Osteocyte (in vitro differentiated cells): ENCODE results near the gene RAB43. TPM values are rescaled to one million over a fixed set of nuclear protein-coding genes. Genes with fewer than 3 reads are reported as not detected.
"Not testable (repeated sequence)": the region's sequence is repeated elsewhere in the genome, so short reads cannot be mapped to it uniquely, and the experiment has no call there.

Source experiments
- DNase-seq: peaks from one replicate; pipeline ENCODE4 v3.0.0; 2021; ENCODE audit warnings: mixed read lengths; ENCODE audit not compliant: unreplicated experiment; ENCODE audit errors: extremely low spot score
- H3K27ac Mint-ChIP-seq: one replicate; pipeline ENCODE4 v1.8.0; 2021; ENCODE audit warnings: mild to moderate bottlenecking, mixed read lengths; ENCODE audit not compliant: unreplicated experiment
- H3K27me3 Mint-ChIP-seq: one replicate; pipeline ENCODE4 v1.8.0; 2021; ENCODE audit warnings: mixed read lengths; ENCODE audit not compliant: unreplicated experiment
- H3K36me3 Mint-ChIP-seq: one replicate; pipeline ENCODE4 v1.8.0; 2021; ENCODE audit warnings: mixed read lengths; ENCODE audit not compliant: unreplicated experiment
- H3K4me1 Mint-ChIP-seq: one replicate; pipeline ENCODE4 v1.8.0; 2021; ENCODE audit warnings: mixed read lengths; ENCODE audit not compliant: unreplicated experiment
- H3K4me3 Mint-ChIP-seq: one replicate; pipeline ENCODE4 v1.8.0; 2021; ENCODE audit warnings: mild to moderate bottlenecking, moderate library complexity, mixed read lengths; ENCODE audit not compliant: unreplicated experiment
- H3K9me3 Mint-ChIP-seq: one replicate; pipeline ENCODE4 v1.8.0; 2021; ENCODE audit warnings: mixed read lengths; ENCODE audit not compliant: unreplicated experiment
- total RNA-seq: library from RNA; stranded (reverse); gene quantifications from 2 replicates; pipeline ENCODE4 v1.2.1, GENCODE V29; 2021
- TF ChIP-seq, protein P1 (sequence below): fragments of 200-600 bp; sonication (generic); IDR thresholded peaks from 2 replicates; pipeline ENCODE4 v1.5.0; 2021; ENCODE audit warnings: antibody characterized with exemption, mild to moderate bottlenecking, moderate library complexity

Gene RAB43
- total RNA-seq, 1 donor from 2014 or later: 23.2 TPM

DNA sequence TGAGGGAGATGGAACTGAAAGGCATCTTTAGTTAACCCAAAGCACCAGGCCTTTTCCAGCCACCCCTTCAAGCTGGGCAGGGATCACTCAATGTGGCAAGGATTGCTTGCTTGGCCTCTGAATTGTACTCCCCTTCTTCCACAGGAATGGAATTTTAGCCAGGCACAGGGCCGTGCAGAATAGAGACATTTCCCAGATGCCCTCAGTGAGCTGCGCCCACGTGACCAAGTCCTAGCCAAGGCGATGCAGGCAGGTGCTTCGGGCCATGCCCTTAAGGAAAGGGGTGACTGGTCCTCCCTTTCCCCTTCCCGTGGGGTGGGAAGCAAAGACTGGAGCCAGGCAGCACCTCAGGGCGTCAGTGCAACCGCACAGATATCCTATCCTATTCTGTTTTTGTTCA is 43.1 kb downstream of the RAB43 start:
- no peak for DNase-seq
- Mint-ChIP-seq H3K27ac (no peak overlapping the region), H3K4me3 (no peak overlapping the region), H3K4me1 (peaks cover 2% of the 10 kb centered on the region), H3K9me3 (no peaks in the 10 kb centered on the region), H3K27me3 (no peaks in the 10 kb centered on the region), H3K36me3 (no peaks in the 10 kb centered on the region)
- TF ChIP-seq, protein P1, sequence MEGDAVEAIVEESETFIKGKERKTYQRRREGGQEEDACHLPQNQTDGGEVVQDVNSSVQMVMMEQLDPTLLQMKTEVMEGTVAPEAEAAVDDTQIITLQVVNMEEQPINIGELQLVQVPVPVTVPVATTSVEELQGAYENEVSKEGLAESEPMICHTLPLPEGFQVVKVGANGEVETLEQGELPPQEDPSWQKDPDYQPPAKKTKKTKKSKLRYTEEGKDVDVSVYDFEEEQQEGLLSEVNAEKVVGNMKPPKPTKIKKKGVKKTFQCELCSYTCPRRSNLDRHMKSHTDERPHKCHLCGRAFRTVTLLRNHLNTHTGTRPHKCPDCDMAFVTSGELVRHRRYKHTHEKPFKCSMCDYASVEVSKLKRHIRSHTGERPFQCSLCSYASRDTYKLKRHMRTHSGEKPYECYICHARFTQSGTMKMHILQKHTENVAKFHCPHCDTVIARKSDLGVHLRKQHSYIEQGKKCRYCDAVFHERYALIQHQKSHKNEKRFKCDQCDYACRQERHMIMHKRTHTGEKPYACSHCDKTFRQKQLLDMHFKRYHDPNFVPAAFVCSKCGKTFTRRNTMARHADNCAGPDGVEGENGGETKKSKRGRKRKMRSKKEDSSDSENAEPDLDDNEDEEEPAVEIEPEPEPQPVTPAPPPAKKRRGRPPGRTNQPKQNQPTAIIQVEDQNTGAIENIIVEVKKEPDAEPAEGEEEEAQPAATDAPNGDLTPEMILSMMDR: no peak

DNA sequence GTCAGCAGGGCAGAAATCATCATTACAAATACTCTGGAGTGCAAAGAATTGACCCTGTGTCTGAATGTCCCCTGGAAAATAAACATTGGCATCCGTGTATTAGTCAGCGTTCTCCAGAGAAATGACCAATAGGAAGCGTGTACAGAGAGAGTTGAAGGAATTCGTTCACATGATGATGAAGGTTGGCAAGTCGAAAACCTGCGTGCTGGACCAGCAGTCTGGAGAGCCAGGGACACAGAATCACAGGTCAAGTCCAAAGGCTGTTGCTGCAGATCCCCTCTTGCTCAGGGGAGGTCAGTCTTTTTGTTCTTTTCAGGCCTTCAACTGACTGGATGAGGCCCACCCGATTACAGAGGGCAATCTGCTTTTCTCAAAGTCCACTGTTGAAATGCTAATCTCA is 44.4 kb downstream of the RAB43 start:
- no peak for DNase-seq
- H3K27ac Mint-ChIP-seq: no peak overlapping the region
- no peak overlapping the region for H3K4me3 Mint-ChIP-seq
- H3K4me1 Mint-ChIP-seq: peaks cover 2% of the 10 kb centered on the region
- peaks cover under 1% of the 10 kb centered on the region for H3K27me3 Mint-ChIP-seq
- H3K36me3 Mint-ChIP-seq: no peaks in the 10 kb centered on the region
- no peaks in the 10 kb centered on the region for H3K9me3 Mint-ChIP-seq
- TF ChIP-seq, protein P1: no peak

GRCh38 chr3:129070086-129070885 is 51.3 kb downstream of the RAB43 start:
- DNase-seq: no peak
- Mint-ChIP-seq H3K27me3 (peaks cover 13% of the 10 kb centered on the region), H3K4me1 (no peaks in the 10 kb centered on the region), H3K27ac (no peak overlapping the region), H3K36me3 (no peaks in the 10 kb centered on the region), H3K9me3 (no peaks in the 10 kb centered on the region), H3K4me3 (no peak overlapping the region)
- TF ChIP-seq, protein P1: no peak

- DNase-seq, H3K4me3 Mint-ChIP-seq, H3K27ac Mint-ChIP-seq, H3K36me3 Mint-ChIP-seq, H3K4me1 Mint-ChIP-seq, H3K9me3 Mint-ChIP-seq: not testable (repeated sequence)
- H3K27me3 Mint-ChIP-seq: peaks cover 19% of the 10 kb centered on the region
Measured at GRCh38 chr3:129069313-129070085, 52.1 kb downstream of the RAB43 start.

GRCh38 chr3:129068291-129068886 is 53.2 kb downstream of the RAB43 start:
- Mint-ChIP-seq H3K9me3 (no peaks in the 10 kb centered on the region), H3K36me3 (no peaks in the 10 kb centered on the region), H3K4me3 (no peak overlapping the region), H3K27me3 (peaks cover 19% of the 10 kb centered on the region), H3K4me1 (no peaks in the 10 kb centered on the region), H3K27ac (no peak overlapping the region)
- DNase-seq: no peak
- TF ChIP-seq, protein P1: no peak

DNA sequence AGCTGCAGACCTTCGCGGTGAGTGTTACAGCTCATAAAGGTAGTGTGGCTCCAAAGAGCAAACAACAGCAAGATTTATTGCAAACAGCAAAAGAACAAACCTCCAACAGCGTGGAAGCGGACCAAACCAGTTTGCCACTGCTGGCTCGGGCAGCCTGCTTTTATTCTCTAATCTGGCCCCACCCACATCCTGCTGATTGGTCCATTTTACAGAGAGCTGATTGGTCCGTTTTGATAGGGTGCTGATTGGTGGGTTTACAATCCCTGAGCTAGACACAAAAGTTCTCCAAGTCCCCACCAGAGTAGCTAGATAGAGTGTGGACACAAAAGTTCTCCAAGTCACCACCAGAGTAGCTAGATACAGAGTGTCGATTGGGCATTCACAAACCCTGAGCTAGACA is 53.9 kb downstream of the RAB43 start:
- peaks cover 19% of the 10 kb centered on the region for H3K27me3 Mint-ChIP-seq
- H3K9me3 Mint-ChIP-seq, H3K36me3 Mint-ChIP-seq, H3K27ac Mint-ChIP-seq, H3K4me3 Mint-ChIP-seq, H3K4me1 Mint-ChIP-seq, DNase-seq: not testable (repeated sequence)
